GM12878 (cell line): ENCODE data around the gene ACOX1. TPM values are rescaled to one million over a fixed set of nuclear protein-coding genes. Genes with fewer than 3 reads are reported as not detected.

Experiments
- ATF7 ChIP-seq: fragments of 450-650 bp; IDR thresholded peaks from 2 replicates; pipeline ENCODE4 v1.6.1; 2016; ENCODE audit warnings: low read depth, mild to moderate bottlenecking
- CBFB ChIP-seq: IDR thresholded peaks from 2 replicates; pipeline ENCODE4 v1.6.1; 2016; ENCODE audit warnings: antibody characterized with exemption, low read depth
- CREB1 ChIP-seq: IDR thresholded peaks from 2 replicates; pipeline ENCODE4 v1.6.1; 2012; ENCODE audit warnings: low read depth, mild to moderate bottlenecking, inconsistent platforms
- CTCF ChIP-seq, 3 experiments: IDR thresholded peaks in 2 of 3; conservative IDR thresholded peaks in 1 of 3; 2 replicates each; pipeline ENCODE4 v1.5.1; 2011; ENCODE audit warnings: low read depth in 3 of 3, low read length in 3 of 3, mild to moderate bottlenecking in 3 of 3, control low read depth in 2 of 3, moderate library complexity in 2 of 3, inconsistent platforms in 1 of 3, mixed read lengths in 1 of 3; ENCODE audit not compliant: control insufficient read depth in 2 of 3, insufficient read depth in 1 of 3; ENCODE audit errors: extremely low read depth in 1 of 3
- EP300 ChIP-seq, 2 experiments: fragments of 150-350 bp in 1 of 2; IDR thresholded peaks; 2 replicates each; pipeline ENCODE4 v1.6.1; 2011 to 2012; ENCODE audit warnings: low read depth in 2 of 2, low read length in 2 of 2, borderline replicate concordance in 1 of 2, improper control_type of control experiment in 1 of 2, inconsistent platforms in 1 of 2; ENCODE audit not compliant: control insufficient read depth in 1 of 2
- FOS ChIP-seq: IDR thresholded peaks from 3 replicates; pipeline ENCODE4 v1.6.1; 2011; ENCODE audit warnings: borderline replicate concordance; ENCODE audit not compliant: insufficient read length; ENCODE audit errors: extremely low read depth
- GATAD2B ChIP-seq: fragments of 450-650 bp; conservative IDR thresholded peaks from 2 replicates; pipeline ENCODE4 v1.6.1; 2017; ENCODE audit warnings: low read depth, mild to moderate bottlenecking, moderate library complexity
- HDGF ChIP-seq: fragments of 450-650 bp; IDR thresholded peaks from 2 replicates; pipeline ENCODE4 v1.6.1; 2016; ENCODE audit warnings: antibody characterized with exemption
- KLF5 ChIP-seq: fragments of 450-650 bp; IDR thresholded peaks from 2 replicates; pipeline ENCODE4 v1.6.1; 2014; ENCODE audit warnings: mild to moderate bottlenecking; ENCODE audit not compliant: partially characterized antibody
- NFYB ChIP-seq: IDR thresholded peaks from 2 replicates; pipeline ENCODE4 v1.6.1; 2011; ENCODE audit warnings: low read depth, mild to moderate bottlenecking, low read length, improper control_type of control experiment, moderate library complexity; ENCODE audit not compliant: insufficient read depth
- NKRF ChIP-seq: fragments of 450-650 bp; conservative IDR thresholded peaks from 2 replicates; pipeline ENCODE4 v1.6.1; 2017; ENCODE audit warnings: mild to moderate bottlenecking, moderate library complexity
- POU2F2 ChIP-seq: IDR thresholded peaks from 3 replicates; pipeline ENCODE4 v1.6.1; 2011; ENCODE audit warnings: low read depth, mild to moderate bottlenecking, low read length, borderline replicate concordance
- SREBF1 ChIP-seq: IDR thresholded peaks from 2 replicates; pipeline ENCODE4 v1.6.1; 2012; ENCODE audit warnings: mild to moderate bottlenecking, low read length
- YBX1 ChIP-seq: fragments of 450-650 bp; IDR thresholded peaks from 2 replicates; pipeline ENCODE4 v1.6.1; 2016; ENCODE audit warnings: antibody characterized with exemption
- YY1 ChIP-seq: IDR thresholded peaks from 2 replicates; pipeline ENCODE4 v1.6.1; 2011; ENCODE audit warnings: low read depth, mild to moderate bottlenecking, low read length
- ZBTB4 ChIP-seq: fragments of 450-650 bp; formaldehyde crosslinking; IDR thresholded peaks from 2 replicates; pipeline ENCODE4 v1.4.0; 2022; ENCODE audit warnings: mild to moderate bottlenecking, moderate library complexity
- ZNF274 ChIP-seq: IDR thresholded peaks from one replicate; pipeline ENCODE4 v1.8.0; 2011; ENCODE audit not compliant: insufficient read length, insufficient read depth
- polyA plus RNA-seq, 11 experiments: library from polyadenylated mRNA; depleted of rRNA in 4 of 11; unstranded in 6 of 11; stranded (reverse) in 5 of 11; fragments of >200 nt; fragmentation: Nextera tagmentation in 4 of 11; fragmentation: Illumina TruSeq in 1 of 11; extraction: Ambion mirVana in 4 of 11; extraction: Trizol in 1 of 11; gene quantifications; 1 replicate in 1 of 11; 2 replicates in 10 of 11; pipeline versions ENCODE4 v1.2.1 to v1.2.3, GENCODE V29; 2011 to 2016; ENCODE audit warnings: inconsistent platforms in 2 of 11, missing spikeins in 2 of 11, low read depth in 1 of 11
- total RNA-seq, 4 experiments: library from RNA; depleted of rRNA in 3 of 4; stranded (reverse); fragments of >200 nt in 3 of 4; fragmentation: Illumina TruSeq in 1 of 4; extraction: Trizol in 1 of 4; gene quantifications; 2 replicates each; pipeline versions ENCODE4 v1.2.1 to v1.2.3, GENCODE V29; 2013 to 2021
- TF ChIP-seq, protein P1 (sequence below): IDR thresholded peaks from 2 replicates; pipeline ENCODE4 v1.6.1; 2011; ENCODE audit warnings: low read depth, mild to moderate bottlenecking, low read length, moderate library complexity, borderline replicate concordance; ENCODE audit errors: extremely low read depth

ACOX1 gene
- total and polyA plus RNA-seq, 10 of the 15 experiments (the other 5 are each of a cell fraction or from before 2014, with no cell fraction given): 6.5 to 26.2 (median 21.6) TPM

GRCh38 chr17:75978938-75979704, at the start of gene ACOX1, which contains the start of gene TEN1 (continued):
- TF ChIP-seq NKRF (peak; percentile 76), YY1 (peak; percentile 74; the same call in 1 of the 2 replicates), FOS (no peak), ZBTB4 (CRISPR knock-in tag) (peak; percentile 67; the same call in 1 of the 2 replicates), HDGF (no peak), YBX1 (no peak), ZNF274 (no peak), CREB1 (0 out of 2 replicates have a peak, but pooled peaks have one; percentile 15), CBFB (peak; percentile 77), EP300 (IDR thresholded peaks at IDR 0.05; ENCODE audit: borderline replicate concordance in 1 of 2, control insufficient read depth in 1 of 2, low read depth in 2 of 2, low read length in 2 of 2) (peak in 1 of 2 experiments; percentile 33; a peak in 1 of 4 replicates), CTCF (IDR thresholded peaks at IDR 0.05 in 2 of 3, conservative IDR thresholded peaks at IDR 0.05 in 1 of 3; ENCODE audit: control insufficient read depth in 2 of 3, extremely low read depth in 1 of 3, insufficient read depth in 1 of 3, low read depth in 3 of 3, low read length in 3 of 3) (peak; percentile 7 to 32 (median 13); a peak in 3 of 6 replicates), NFYB (peak; percentile 62; the same call in 1 of the 2 replicates), GATAD2B (peak; percentile 76), KLF5 (peak; percentile 20), ATF7 (peak; percentile 41), POU2F2 (peak; percentile 95), SREBF1 (peak; percentile 16; the same call in 1 of the 2 replicates)
- TF ChIP-seq, protein P1, sequence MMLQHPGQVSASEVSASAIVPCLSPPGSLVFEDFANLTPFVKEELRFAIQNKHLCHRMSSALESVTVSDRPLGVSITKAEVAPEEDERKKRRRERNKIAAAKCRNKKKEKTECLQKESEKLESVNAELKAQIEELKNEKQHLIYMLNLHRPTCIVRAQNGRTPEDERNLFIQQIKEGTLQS: peak; percentile 84; the same call in 1 of the 2 replicates
- TF ChIP-seq, all 136 proteins: peak for 56
